Large intestine (tissue), 3 donors: Measurements from ENCODE around the gene EMC6. TPM values are rescaled to one million over a fixed set of nuclear protein-coding genes. Genes with fewer than 3 reads are reported as not detected.
"Not testable (repeated sequence)": the region's sequence is repeated elsewhere in the genome, so short reads cannot be mapped to it uniquely, and the experiment has no call there.

Experiments used
- DNase-seq, 2 donors: peaks; one replicate each; pipeline versions ENCODE4 v3.0.0 to v3.0.0-alpha.2; 2013
- H3K27ac ChIP-seq: one replicate; pipeline ENCODE4 v1.5.1; 2013; ENCODE audit warnings: low read length
- H3K27me3 ChIP-seq: 2 replicates; pipeline ENCODE4 v1.6.1; 2013; ENCODE audit warnings: low read length; ENCODE audit not compliant: control insufficient read depth, insufficient read depth
- H3K36me3 ChIP-seq: 2 replicates; pipeline ENCODE4 v1.6.1; 2013; ENCODE audit warnings: low read length; ENCODE audit not compliant: control insufficient read depth, insufficient read depth
- H3K4me1 ChIP-seq: one replicate; pipeline ENCODE4 v1.6.1; 2013; ENCODE audit warnings: low read length; ENCODE audit not compliant: control insufficient read depth, insufficient read depth
- H3K4me3 ChIP-seq: one replicate; pipeline ENCODE4 v1.5.1; 2013; ENCODE audit warnings: low read length
- H3K9me3 ChIP-seq: one replicate; pipeline ENCODE4 v1.6.1; 2013; ENCODE audit warnings: mild to moderate bottlenecking, low read depth, low read length, moderate library complexity; ENCODE audit not compliant: control insufficient read depth
- WGBS: methylation state at CpG from one replicate; pipeline ENCODE4 v1.1.5; 2013; ENCODE audit warnings: low lambda C conversion rate; ENCODE audit not compliant: insufficient coverage; 5-methylcytosine and 5-hydroxymethylcytosine counted together
- polyA plus RNA-seq: library from polyadenylated mRNA; unstranded; fragments of 120-200 nt; gene quantifications from one replicate; pipeline ENCODE4 v1.2.1, GENCODE V29; 2013

The EMC6 gene
- polyA plus RNA-seq, 1 donor, result 39.7 TPM

GRCh38 chr17:3705718-3705984 lies 37.0 kb downstream of the EMC6 start:
- no CpG with 5 or more reads among the region's 1 CpG for WGBS
- not testable (repeated sequence) for H3K36me3 ChIP-seq, H3K4me3 ChIP-seq, H3K4me1 ChIP-seq, DNase-seq, H3K27me3 ChIP-seq, H3K27ac ChIP-seq, H3K9me3 ChIP-seq

- Histone ChIP-seq H3K36me3 (peaks cover 14% of the 10 kb centered on the region), H3K27ac (no peak overlapping the region), H3K9me3 (no peaks in the 10 kb centered on the region), H3K4me1 (no peaks in the 10 kb centered on the region), H3K27me3 (no peaks in the 10 kb centered on the region), H3K4me3 (no peak overlapping the region)
- WGBS, result no CpG with 5 or more reads among the region's 3 CpGs
- no peak for DNase-seq
Observed at GRCh38 chr17:3708366-3708765, 39.8 kb downstream of the EMC6 start.

DNA sequence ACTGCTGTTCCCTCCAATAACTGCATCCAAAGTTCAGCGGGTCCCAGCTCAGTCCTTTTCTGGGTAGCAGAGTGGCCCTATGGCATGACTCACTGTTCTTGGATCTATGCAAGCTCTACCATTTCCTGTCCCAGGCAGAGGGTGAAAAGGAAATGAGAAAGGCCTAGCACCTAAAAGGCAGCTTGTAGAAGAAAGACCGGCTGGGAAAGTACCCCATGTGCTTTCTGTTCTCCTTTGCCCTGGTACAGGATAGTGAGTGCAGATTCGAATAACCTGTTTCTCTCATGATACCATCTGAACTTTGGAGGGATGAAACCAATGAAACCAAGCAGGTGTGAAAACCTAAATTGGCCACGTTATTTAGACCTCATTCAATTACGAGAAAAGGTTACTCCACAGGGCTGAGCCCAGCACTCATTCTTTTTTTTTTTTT lies 42.4 kb downstream of the EMC6 start:
- no peak for DNase-seq
- Histone ChIP-seq H3K4me3 (no peak overlapping the region), H3K9me3 (no peaks in the 10 kb centered on the region)

GRCh38 chr17:3712811-3713463 lies 44.3 kb downstream of the EMC6 start:
- peaks cover 48% of the 10 kb centered on the region for H3K36me3 ChIP-seq
- H3K27ac ChIP-seq, result no peak overlapping the region
- no peaks in the 10 kb centered on the region for H3K27me3 ChIP-seq
- H3K9me3 ChIP-seq, result no peaks in the 10 kb centered on the region
- no peak overlapping the region for H3K4me3 ChIP-seq
- WGBS, result 80% methylated on average over 2 of the region's 13 CpGs
- H3K4me1 ChIP-seq, result peaks cover 3% of the 10 kb centered on the region
- DNase-seq, result no peak

More for the DNA sequence above, 42.4 kb downstream of the EMC6 start:
- WGBS, result 90% methylated on average over 2 of the region's 5 CpGs
- peaks cover 30% of the 10 kb centered on the region for H3K36me3 ChIP-seq
- no peaks in the 10 kb centered on the region for H3K4me1 ChIP-seq
- H3K27me3 ChIP-seq, result no peaks in the 10 kb centered on the region
- H3K27ac ChIP-seq, result no peak overlapping the region

DNA sequence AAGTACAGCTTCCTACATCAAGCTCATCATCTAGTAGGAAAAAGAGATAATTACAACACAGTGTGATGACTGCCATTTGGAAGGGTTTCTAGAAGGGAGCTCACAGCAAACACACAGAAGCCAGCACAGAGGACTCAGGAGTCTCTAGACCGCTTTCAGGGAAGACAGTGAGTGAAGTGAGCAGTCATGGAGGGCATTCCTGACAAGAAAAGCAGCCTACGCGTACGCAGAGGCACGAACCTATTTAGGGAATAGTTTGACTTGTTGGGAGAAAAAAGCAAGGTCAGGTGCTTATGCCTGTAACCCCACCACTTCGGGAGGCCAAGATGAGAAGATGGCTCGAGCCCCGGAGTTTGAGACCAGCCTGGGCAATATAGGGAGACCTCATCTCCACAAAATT lies 46.7 kb downstream of the EMC6 start:
- DNase-seq, result no peak

GRCh38 chr17:3718201-3718600 lies 49.6 kb downstream of the EMC6 start:
- no peaks in the 10 kb centered on the region for H3K27me3 ChIP-seq
- H3K4me1 ChIP-seq, result peaks cover 29% of the 10 kb centered on the region
- no CpG with 5 or more reads among the region's 4 CpGs for WGBS
- H3K27ac ChIP-seq, result no peak overlapping the region
- no peak for DNase-seq
- H3K36me3 ChIP-seq, result peaks cover 39% of the 10 kb centered on the region
- no peak overlapping the region for H3K4me3 ChIP-seq
- no peaks in the 10 kb centered on the region for H3K9me3 ChIP-seq

More for the DNA sequence above, 46.7 kb downstream of the EMC6 start:
- WGBS, result 100% methylated on average over 1 of the region's 8 CpGs
- Histone ChIP-seq H3K36me3 (peaks cover 52% of the 10 kb centered on the region), H3K4me3 (no peak overlapping the region), H3K27ac (no peak overlapping the region), H3K4me1 (peaks cover 12% of the 10 kb centered on the region), H3K27me3 (no peaks in the 10 kb centered on the region), H3K9me3 (no peaks in the 10 kb centered on the region)

GRCh38 chr17:3719265-3719664 lies 50.7 kb downstream of the EMC6 start:
- Histone ChIP-seq H3K9me3 (no peaks in the 10 kb centered on the region), H3K4me3 (no peak overlapping the region), H3K27ac (peak overlapping the region; percentile 78), H3K27me3 (no peaks in the 10 kb centered on the region), H3K36me3 (peaks cover 38% of the 10 kb centered on the region), H3K4me1 (peaks cover 29% of the 10 kb centered on the region)
- no peak for DNase-seq

Other genes with a start within 250 kb of the EMC6 start
- gene OR1E2, start 235.0 kb upstream of the EMC6 start, polyA plus RNA-seq, result not detected
- not detected for gene SPATA22, start 197.0 kb upstream of the EMC6 start, polyA plus RNA-seq
- gene ASPA, start 192.8 kb upstream of the EMC6 start, polyA plus RNA-seq, result 0.96 TPM
- gene TRPV3, start 111.0 kb upstream of the EMC6 start, polyA plus RNA-seq, result 15.0 TPM
- gene TRPV1, start 59.4 kb upstream of the EMC6 start, polyA plus RNA-seq, result 18.4 TPM
- 21.3 TPM for gene SHPK, start 32.6 kb upstream of the EMC6 start, polyA plus RNA-seq
- gene CTNS, start 32.1 kb upstream of the EMC6 start, polyA plus RNA-seq, result 21.7 TPM
- 115 TPM for gene TAX1BP3, start 234 bp upstream of the EMC6 start, polyA plus RNA-seq
- 2.2 TPM for gene P2RX5, start 27.3 kb downstream of the EMC6 start, polyA plus RNA-seq
- gene HASPIN, start 55.1 kb downstream of the EMC6 start, polyA plus RNA-seq, result 2.7 TPM
- gene ITGAE, start 132.4 kb downstream of the EMC6 start, polyA plus RNA-seq, result 45.8 TPM
- 75.0 TPM for gene NCBP3, start 177.4 kb downstream of the EMC6 start, polyA plus RNA-seq
- gene CAMKK1, start 224.2 kb downstream of the EMC6 start, polyA plus RNA-seq, result 15.4 TPM
- 97.1 TPM for gene P2RX1, start 247.7 kb downstream of the EMC6 start, polyA plus RNA-seq